ENCODE data around the gene MAFG.
"Not testable (repeated sequence)": the region's sequence is repeated elsewhere in the genome, so short reads cannot be mapped to it uniquely, and the experiment has no call there.

Gene MAFG

DNA sequence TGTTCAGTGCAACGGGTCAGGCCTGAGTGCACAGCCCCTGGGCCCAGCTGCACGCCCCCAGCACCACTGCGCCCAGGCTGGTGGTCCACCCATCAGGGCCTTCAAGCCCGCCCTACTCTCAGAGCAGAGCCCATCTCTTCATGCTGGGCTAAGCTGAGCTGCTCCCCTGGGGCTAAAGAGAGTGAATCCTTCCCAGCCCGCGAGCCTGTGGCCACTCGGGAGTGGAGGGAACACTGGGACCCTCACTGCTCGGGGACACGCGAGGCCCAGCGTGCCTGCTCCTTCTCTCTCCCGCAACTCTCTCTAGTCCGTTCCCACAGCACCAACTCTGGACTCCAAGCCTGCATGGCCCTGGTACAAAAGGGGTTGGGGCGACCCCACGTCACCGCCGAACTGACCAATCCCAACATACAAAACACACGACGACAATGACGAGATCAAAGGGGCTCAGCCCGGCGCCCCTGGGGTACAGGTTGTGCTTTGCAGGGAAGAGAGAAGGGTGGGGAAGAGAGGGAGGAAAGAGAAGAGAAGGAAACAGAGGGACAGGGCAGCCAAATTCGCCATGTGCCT is 5.5 kb downstream of the MAFG start:
- DNase-seq = no peak

DNA sequence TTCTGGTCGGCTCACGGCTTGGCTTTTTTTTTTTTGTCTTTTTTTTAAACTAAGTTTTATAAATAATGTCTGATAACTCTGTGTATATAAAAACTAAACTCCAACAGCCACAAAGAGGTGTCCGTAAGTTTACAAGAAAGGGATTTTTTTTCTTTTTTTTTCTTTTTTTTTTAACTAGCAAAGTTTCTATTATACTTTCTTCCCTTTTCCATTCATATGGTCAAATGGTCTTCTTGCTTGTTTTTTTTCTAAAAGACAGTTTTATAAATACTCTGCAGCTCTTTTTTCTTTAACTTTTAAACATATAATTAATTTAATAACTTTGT is 6.0 kb downstream of the MAFG start:
- no peak for DNase-seq

DNA sequence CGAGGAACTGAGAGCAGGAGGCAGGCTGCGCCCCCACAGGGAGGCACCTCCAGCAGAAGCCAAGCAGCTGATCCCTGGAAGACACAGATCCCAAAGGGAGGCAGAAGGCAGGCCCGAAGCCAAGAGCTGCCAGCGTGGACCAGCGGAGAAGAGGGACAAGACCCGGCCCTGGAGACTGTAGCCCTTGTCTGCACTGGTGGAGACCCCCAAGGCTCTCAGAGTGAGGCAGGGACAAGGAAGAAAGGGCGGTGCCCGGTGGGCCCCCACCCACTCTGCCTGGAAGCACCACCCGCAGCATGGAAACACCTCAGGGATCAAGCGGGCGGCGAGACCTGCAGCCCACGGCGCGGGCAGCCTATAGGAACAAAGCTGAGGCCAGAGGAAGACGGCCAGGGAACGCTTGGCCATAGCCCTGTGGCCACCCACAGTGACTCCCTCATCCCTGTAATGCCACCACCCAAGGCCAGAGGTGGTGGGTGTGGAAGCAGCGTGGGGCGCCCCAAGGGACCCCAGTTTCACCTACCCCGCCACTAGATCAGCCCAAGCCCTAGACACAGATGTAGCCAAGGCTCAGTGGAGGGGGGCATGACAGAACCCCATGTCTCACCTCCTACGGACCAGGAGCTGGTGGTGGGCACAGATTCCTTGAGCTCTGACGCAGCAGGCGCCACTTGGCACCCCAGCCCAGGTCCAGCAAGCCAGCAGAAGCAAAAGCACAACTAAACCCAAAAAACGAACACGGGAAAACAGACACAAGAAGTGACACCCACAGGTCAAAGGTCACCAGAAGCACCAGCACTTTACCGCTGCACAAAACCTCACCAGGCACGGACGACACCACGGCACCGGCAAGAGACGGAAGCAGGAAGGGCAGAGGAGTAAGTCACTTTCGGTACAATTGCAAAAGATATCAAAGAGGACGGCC is 6.7 kb downstream of the MAFG start:
- DNase-seq = no peak

DNA sequence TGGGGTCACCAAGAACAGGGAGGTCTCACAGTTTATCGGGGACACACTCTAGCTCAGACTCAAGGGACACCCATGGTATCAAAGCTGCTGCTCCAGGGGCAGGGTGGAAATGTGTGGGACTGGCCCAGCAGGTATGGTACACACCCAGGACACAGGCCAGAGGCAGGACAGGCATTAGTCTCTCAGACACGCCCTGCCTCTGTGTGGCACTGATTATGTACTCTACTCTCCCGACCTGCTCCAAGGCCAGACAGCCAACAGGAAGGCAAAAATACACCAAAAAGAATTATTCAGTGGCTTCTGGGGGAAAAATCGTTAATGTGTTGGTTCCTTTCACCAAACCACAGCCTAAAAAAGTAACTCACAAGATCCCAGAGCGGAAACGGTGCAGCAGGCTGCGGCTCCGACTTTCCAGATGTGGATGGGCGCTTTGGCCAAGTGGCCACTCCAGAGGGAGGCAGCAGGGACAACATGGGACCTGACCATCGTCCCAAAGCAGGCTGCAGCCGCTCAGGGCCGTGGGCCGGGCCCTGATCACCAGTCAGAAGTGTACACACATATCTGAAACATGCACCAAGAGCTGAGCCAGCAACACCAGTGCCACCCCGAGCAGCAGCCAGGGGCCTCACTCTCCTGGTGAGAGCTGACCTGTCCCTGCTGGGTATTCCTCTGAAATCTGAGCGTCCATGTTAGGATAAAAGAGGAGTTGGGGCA is 8.5 kb downstream of the MAFG start:
- DNase-seq = no peak

DNA sequence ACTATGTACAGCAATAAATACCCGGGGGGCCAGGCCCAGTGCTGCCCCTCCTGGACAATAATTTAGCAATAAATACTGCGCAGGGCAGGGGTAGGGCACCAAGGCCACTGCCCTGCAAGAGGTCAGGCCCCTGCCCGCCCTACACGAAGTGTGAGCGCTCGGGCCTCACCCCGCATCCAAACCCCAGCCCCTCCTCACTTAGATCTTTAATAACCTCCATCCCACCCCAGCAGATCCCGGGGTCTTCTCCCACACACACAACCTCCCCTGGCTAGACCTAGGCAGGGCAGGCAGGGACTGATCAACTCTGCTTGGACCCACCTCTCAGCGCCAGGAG is 9.2 kb downstream of the MAFG start:
- not testable (repeated sequence) for DNase-seq

DNA sequence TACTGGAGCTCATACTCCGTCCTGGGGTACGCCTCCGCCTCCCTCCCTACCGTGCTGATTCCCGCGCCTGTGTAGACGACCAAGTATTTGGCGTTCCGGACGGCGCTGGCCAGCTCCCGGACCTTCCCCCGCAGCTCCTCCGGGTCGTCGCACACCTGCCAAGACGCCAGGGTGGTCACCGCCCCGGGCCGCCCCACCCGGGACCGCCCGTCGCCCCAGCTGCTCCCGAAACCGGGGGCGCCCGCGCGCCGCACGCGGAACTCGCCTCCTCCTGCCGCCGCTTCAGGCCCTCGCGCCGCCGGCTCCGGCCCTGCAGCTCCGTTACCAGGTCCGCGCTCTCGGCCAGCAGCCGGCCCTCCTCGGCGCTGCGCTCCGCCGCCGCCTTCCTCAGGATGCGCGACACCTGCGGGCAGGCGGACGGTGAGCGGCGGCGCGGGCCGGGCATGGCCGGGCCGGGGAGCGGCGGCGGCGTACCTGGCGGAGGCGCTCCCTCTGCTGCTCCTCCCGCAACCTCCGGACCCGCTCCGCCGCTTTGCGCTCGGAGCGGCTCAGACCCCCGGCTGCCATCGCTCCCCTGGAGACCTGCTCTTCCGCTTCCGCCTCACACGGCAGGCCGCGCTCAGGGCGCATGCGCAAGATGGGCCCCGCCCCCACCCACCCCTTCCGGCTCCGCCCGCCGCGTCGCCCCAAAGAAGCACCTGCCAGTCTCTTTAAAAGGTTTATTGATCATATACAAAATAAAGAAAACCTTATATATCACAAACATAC is 9.8 kb downstream of the MAFG start, which contains the start of gene SIRT7:
TSS of gene SIRT7 (minus strand) at position 612 of the 768 bp plus-strand sequence. CDS start at position 567, 45 bp downstream.
- peak; percentile 89 for DNase-seq

DNA sequence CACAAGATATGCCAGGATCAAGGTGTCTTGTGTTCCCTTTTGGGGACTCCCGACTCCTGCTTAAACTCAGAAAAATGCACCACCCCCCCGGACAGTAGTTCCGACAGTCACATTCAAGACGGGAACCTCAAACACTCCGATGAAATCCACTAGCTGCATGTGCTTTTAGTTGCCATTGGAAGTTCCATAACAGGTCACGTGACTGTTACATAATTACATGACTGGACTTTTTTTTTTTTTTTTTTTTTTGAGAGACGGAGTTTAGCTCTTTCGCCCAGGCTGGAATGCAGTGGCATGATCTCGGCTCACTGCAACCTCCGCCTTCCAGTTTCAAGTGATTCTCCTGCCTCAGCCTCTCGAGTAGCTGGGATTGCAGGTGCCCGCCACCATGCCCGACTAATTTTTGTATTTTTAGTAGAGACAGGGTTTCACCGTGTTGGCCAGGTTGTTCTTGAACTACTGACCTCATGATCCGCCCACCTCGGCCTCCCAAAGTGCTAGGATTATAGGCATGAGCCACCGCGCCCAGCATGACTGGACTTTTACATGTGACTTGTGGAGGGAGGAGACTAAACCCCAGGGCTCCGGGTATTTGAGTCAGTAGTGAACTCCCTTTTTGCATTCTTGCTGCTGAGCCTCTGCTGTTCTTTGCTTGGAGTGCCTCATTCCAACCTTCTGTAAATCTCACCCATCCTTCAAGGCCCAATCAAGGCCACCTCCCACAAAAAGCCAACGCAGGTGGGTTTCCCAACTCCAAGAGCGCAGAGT is 11.1 kb downstream of the MAFG start:
- DNase-seq = no peak

DNA sequence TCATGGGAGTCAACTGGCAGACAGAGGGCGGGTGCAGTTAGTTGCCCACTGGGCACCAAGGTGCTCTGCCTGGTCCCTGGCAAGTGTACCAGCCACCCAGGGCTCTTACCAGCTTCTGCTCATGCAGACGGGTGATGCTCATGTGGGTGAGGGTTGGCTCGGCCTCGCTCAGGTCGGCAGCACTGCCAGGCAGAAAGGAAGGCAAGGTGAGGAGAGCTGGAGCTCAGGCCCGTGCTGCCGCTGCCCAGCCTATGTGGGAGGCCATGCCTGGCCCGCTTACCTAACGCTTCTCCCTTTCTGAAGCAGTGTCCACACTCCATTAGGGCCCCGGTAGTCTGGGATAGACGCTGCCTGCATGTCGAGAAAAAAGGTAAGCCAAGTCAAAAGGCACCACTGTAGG is 12.2 kb downstream of the MAFG start:
- DNase-seq = no peak

DNA sequence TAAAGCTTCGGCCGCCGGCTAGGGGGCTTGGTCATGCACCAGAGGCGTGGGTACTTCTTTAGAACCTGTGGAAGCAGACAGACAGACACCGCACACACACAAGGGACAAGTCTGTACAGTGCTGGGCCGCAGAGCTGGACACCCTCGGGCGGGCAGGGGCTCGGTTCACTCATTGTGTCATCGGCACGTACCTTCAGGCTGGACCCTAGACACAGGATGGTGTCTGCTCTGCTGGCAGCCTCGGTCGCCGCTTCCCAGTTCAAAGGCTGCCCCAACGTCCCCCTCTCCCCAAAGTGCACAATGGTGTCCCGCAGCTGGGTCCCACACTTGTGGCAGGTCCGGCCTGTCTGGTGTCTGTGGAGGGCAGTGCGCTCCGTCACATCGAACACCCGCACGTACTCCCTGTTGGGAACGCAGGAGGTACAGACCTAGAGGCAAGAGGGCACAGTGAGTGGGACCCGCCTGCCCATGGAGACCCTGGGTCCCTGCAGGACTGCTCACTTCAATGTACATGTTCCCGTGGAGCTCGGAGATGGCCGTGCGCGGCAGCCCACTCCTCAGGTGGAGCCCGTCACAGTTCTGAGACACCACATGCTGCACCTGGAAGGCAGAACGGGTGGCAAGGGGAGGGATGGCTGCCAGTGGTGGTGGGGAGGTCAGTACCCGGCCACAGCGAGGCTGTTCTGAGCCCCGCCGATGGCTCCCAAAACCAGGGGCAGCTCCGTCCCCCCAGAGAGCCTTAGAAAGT is 13.3 kb downstream of the MAFG start:
- no peak for DNase-seq

DNA sequence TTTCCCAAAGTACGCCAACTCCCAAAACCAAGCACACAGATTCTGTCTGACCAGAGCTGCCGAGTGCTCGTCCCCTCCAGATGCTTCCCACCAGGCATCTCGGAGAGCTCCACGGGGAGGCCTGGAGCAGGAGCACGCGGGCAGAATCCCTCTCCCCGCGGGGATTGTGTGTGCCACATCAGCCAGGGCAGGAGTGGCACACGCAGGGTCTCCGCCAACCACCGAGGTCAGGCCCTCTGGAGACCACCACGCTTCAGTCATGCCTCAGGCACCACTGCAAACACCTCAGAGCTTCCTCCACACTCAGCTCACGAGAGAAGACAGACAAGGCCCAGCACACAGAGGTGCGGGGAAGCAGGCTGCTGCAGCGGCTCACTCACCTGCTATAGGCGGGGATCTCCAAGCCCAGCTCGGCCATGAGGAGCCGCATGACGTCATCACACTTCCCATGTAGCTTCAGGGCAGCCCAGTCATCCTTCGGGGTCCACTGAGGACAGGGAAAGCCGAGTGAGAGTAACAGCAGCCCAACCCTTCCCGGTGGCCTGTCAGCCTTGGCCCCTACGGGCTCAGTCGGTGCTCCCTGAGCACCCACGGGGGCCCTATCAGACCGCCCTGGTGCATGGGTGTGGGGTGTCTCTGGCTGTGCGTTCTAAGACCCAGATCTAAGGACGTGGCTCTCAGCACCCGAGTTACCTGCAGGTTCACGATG is 14.0 kb downstream of the MAFG start:
- no peak for DNase-seq

DNA sequence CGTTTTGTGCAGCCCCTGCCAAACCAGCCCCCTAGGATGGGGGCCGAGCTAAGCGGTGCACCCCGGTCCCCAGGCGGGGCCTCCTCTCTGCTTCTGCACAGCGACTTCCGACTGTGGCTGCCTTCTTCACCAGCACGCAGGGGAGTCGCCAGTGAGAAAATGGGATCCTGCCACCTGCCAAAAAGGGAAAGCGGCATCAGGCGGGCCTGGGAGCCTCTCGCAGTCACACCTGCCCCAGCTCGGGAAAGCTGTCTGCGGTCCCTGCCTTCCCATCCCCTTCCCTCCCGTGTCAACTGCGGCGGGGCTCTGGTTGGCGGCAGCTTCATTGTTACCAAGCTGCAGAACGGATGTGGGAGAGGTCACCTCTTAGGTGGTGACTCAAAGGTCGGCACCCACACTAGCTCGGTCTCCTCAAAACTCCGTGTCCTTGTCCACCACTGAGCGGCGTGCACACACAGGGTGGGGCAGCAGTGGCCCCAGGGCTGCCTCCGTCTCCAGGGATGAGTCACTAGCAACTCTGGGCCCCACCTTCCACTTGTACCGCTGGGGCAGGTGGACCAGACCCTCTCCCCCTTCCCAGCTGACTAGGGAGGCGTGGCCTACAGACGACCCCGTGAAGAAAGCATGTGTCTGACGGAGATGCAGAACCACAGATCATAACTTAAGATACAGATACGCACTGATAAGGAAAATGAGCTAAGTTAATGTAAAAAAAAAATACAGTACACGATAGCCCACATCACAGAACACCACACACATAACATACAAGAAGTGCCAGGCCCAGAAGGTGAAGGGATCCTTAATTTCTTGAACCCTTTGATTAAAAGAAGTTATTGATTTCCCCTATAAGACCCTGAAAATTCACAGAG is 14.9 kb downstream of the MAFG start:
- DNase-seq = no peak

DNA sequence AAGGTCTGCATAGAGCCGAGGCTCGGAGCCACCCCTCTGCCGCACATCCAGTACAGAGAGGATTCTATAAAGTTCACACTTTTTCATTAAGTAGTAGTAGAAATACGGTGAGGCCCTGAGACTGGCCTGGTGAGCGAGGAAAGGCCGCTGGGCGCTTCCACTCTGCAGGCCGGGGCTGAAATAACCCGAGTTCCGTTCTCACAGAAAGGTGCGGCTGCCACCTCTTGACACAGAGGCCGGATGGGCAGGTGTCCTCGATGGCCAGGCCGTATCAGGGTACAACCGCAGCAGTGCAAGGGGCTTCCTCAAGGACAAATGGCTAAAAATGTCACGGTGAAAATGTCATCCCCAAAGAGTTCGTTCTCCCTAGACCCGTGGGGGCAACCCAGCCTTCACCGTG is 15.6 kb downstream of the MAFG start:
- no peak for DNase-seq

DNA sequence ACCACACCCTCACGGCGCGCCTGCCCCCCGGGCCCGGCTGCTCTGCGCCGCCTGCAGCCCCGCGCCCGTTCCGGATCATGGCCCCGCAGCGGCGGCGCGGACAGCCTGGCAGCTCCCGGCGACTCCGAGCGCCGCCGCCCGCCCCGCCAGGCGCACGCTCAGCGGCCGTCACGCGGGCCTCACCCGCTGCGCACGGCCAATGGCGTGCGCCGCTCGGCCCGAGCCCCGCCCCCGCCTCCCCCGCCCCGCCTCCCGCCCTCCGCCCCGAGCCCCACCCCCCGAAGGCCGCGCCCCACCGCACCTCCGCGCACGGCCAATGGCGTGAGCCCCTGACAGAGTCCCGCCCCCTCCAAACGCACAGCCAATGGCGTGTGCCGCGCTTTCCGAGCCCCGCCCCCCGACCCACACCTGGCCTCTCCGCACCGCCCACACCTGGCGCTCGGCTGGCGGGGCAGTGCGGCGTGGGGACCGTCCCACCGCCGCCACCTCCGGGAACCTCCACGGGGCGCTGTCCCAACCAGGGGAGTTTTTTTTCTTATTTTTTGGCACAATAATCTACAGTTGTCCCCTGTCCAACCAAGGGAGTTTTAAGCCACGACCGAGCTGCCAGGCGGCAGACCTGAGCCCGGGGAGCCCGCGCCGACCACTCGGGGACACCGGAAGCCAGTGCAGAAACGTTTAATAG is 16.1 kb downstream of the MAFG start, which contains the start of gene PCYT2:
TSS of gene PCYT2 (minus strand) at position 123 of the 685 bp plus-strand sequence. CDS start at position 79, 44 bp downstream.
- DNase-seq = peak; percentile 95

DNA sequence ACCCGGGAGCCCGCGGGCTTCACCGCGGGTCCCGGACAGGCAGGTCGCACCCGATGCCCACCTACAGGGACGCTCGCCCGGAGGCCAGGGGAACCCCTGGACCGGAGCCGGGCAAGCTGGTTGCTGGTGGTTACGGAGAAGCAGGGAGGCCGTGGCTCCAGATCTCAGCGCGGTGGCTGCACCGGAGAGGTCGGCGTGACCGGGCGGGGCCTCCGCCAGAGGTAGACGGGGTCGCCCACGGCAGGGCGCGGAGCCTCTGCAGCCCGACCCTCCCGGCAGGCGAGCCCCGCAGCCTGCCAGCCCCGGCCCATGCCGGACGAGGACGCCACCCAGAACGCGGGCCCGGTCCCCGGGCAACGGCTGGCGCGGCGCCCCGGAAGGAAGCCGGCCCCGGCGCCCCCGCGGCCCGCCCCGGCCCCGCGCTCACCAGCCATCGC is 16.7 kb downstream of the MAFG start:
- DNase-seq = no peak

DNA sequence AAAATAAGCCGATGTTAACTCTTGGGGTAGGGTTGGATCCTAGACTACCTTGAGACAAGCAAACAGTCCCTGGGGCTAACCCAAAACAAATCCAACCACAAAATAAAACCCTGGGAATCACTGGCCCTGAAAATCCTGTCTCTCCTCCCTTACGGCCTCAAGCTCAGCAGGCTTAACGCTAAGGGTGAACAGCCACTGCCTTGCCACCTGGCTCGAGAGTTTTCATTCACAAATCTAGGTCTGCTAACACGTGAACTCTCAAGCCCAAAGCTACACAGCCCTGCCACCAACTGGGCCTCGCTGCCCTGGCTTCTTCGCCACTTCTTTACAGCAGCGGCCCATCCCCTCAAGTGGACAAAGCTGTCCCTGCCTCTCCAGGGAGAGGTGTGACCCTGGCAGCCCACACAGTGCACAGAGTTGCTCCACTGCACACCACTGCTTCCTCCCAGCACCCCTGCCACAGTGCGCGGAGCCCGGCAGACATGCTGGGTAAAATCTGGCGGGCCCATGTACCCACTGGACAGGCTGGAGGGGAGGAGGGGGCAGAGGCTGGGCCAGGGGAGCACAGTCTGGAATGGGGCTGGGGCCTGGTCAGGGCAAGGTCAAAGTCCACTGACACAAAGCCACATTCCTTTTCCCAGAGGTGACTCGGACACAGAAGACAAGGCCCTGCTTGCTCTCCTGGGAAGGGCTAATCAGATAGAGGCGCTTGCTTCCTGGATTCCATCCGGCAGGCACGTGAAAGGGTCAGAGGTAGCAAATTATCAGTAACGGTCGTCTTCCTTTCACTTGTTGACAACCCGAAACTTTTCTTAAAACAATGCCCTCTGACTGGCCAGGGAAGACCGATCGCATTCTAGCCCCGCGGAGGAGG is 17.3 kb downstream of the MAFG start:
- no peak for DNase-seq

DNA sequence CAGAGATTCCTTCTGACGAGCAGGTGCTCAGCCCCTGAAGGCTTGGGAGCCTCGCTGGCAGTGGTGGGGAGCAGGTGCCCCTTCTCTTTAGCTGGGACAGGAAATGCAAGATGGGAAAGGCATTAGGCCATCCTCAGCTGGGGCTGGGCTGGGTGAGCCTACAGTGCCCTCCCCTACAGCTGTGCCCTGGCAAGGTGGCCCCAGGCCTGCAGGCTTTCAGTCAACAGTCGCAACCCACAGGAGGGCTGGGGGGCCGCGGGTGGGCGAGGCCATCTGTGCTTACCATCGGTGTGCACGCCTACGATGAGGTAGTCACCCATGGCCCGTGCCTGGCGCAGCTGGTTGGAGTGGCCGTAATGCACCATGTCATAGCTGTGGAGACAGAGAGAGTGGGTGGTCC is 18.3 kb downstream of the MAFG start:
- DNase-seq = no peak

DNA sequence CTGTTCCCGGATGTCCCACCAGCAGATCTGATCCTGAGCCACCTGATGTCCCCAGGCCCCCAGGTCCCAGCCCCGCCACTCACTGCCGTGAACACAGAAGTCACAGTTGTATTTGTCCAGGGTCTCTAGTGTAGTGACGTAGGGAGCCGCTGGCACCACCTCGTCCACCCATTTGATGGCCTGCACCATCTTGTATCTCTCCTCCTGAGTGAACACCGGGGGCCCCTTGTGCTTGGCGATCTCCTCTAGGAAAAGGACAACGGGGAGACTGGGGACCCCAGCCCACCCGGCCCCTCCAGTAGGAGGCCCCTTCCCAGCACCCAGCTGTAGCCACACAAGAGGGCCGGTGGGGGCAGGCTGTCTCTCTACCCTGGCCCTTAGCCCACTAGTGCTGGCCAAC is 18.7 kb downstream of the MAFG start:
- DNase-seq = no peak
